PC-3 (cell line): ENCODE data around the gene UBASH3A.

Experiments
- EZH2 ChIP-seq: fragments of 300-600 bp; sonication (generic); IDR thresholded peaks from one replicate; pipeline ENCODE4 v1.6.1; 2017; ENCODE audit warnings: antibody characterized with exemption, mild to moderate bottlenecking, low read length; ENCODE audit not compliant: unreplicated experiment
- EZH2phosphoT487 ChIP-seq: fragments of 300-600 bp; sonication (generic); IDR thresholded peaks from 2 replicates; pipeline ENCODE4 v1.6.1; 2018; ENCODE audit warnings: mild to moderate bottlenecking, antibody characterized with exemption, low read length, borderline replicate concordance
- TF ChIP-seq, protein P1 (sequence below): fragments of 300-600 bp; sonication (generic); conservative IDR thresholded peaks from 2 replicates; pipeline ENCODE4 v1.5.1; 2017; ENCODE audit warnings: antibody characterized with exemption, low read depth, mild to moderate bottlenecking, low read length

DNA sequence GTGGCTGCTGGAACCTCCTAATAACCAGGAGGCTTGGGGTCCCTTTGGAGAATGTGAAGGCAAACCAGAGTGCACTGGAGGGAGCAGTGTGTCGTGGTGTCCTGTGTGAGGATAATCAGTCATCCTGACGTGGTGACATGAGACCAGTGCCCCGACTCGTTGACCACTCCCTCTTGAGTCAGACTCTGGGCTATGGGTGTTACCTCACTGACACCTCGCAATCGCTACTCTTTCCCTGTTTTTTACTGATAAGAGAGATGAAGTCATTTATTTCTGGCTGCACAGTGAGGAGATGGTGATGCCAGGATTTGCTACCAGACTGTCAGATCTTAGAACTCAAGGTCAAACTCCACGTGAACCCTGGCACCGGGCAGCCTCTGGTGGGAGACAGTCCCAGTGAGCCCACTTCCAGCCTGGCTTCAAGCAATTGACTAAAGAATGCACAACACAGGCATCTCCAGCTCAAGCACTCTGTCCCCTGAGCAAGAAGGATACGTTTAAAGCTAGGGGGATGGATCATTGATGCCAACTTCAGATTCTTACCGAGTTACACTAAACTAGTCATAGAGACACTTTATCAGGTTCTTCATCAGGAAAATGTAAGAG, 30.3 kb downstream of the UBASH3A start:
- TF ChIP-seq, protein P1, sequence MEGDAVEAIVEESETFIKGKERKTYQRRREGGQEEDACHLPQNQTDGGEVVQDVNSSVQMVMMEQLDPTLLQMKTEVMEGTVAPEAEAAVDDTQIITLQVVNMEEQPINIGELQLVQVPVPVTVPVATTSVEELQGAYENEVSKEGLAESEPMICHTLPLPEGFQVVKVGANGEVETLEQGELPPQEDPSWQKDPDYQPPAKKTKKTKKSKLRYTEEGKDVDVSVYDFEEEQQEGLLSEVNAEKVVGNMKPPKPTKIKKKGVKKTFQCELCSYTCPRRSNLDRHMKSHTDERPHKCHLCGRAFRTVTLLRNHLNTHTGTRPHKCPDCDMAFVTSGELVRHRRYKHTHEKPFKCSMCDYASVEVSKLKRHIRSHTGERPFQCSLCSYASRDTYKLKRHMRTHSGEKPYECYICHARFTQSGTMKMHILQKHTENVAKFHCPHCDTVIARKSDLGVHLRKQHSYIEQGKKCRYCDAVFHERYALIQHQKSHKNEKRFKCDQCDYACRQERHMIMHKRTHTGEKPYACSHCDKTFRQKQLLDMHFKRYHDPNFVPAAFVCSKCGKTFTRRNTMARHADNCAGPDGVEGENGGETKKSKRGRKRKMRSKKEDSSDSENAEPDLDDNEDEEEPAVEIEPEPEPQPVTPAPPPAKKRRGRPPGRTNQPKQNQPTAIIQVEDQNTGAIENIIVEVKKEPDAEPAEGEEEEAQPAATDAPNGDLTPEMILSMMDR: no peak
- no peak for TF ChIP-seq EZH2phosphoT487
- no peak for TF ChIP-seq EZH2
